ENCODE results near the gene ART3.
"Not testable (repeated sequence)": the region's sequence is repeated elsewhere in the genome, so short reads cannot be mapped to it uniquely, and the experiment has no call there.

The ART3 gene, protein sequence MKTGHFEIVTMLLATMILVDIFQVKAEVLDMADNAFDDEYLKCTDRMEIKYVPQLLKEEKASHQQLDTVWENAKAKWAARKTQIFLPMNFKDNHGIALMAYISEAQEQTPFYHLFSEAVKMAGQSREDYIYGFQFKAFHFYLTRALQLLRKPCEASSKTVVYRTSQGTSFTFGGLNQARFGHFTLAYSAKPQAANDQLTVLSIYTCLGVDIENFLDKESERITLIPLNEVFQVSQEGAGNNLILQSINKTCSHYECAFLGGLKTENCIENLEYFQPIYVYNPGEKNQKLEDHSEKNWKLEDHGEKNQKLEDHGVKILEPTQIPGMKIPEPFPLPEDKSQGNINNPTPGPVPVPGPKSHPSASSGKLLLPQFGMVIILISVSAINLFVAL

DNA sequence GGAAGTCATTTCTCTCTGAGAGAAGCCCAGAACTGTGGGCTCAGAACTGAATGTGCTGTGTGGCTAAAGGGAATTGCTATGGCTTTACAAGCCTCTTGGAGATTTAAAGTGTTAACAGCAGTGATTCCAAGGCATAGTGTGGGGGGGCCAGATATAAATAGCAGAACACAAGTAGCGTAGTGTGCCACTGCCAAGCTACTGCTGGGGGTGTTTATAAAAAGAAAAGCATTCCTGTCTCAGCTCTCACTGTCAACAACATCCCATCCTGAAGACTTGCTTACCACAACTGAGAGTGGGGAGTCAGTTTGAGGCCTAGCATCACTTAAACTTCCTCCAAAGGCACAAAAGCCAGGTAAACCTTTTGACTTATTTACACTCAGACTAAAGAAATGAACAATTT, at the start of gene ART3:
Gene ART3 (plus strand): TSS at position 242 of the 400 bp plus-strand sequence. CDS start 1,181 bp downstream, outside the sequence.
- DNase-seq: no peak

DNA sequence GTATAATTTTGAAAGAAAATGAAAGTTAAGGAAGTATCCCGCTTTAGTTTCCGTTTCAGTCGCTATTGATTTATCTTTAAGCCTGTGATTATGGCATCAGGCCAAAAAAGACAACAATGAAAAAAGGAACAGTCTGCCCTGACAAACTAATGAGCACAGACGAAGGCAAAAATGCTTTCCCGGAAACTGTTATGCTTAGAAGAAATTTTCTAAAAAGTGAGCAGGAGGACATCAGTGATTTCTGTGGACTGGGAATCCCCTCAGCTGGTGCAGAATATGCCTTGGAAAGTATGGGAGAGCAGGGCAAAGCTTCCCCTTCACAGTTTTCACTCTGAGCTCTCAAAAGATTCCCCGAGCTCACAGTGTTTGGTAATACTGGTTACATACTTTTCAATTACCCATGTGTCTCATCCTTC, 46.2 kb upstream of the ART3 start:
- peak; percentile 16 for DNase-seq

DNA sequence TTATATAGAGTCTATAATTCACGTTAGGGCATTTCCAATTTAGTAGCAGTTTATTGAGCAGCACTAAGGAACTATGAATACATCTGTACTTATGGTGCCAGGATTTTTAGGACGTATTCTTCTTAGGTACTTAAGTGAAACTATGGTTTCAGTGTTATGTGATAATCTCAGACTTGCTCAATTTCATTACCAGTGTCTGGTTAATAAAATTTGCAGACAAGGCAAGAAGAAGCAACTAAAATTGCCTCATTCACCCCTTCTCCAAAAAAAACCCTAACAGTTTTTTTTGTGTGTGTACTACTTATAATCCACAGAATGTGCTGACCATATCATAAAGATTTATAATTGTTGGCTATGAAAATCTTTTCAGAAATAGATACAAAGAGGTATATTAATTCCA, 45.2 kb upstream of the ART3 start:
- DNase-seq: no peak

DNA sequence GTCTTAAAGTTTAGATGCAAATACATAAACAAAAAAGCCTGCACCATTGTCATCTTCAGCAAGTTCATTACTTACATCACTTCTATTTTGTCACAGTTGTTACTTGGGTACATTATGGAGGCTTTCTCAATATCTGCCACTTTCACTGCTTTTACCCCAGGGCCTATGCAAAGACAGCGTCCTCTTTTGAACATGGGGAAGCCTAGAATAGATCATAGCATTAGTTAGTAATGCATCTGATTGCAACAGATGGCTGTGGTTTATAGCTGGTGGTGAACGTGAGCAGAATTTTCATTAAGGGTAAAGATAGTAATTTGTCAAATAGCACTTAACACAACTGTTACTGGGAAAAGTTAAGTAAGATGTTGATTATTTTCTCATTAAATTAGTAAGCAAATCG, 39.4 kb upstream of the ART3 start:
- no peak for DNase-seq

DNA sequence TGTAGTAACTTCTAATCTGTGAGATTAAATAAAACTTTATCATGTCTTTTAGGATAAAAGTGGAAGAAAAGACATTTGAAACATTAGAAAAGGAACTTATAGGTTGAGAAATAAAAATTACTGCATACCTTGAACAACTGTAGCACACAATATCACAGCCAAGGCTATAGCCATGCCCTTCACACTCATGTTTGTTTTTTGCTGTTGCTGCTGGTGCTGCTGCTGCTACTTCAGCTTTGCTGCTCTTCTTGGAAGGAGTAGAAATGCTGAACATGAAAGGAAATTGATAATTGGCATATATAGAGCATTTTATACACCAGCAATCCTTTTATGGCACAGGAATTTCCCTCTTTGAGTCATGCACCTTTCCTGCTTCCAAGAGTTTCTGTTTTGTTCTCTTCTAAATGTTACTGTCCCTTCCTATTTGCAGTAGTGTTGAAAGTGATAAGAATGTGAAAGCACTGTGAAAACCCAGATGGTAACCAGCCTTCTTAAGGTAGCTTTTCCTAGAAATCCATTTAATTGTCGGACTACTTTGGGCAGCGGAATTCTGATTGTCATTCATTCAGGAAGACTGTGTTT, 38.6 kb upstream of the ART3 start, which contains the start of gene CXCL11:
Gene CXCL11 (minus strand): TSS at position 272 of the 582 bp plus-strand sequence. CDS start 83 bp downstream, at position 189.
- DNase-seq: no peak

DNA sequence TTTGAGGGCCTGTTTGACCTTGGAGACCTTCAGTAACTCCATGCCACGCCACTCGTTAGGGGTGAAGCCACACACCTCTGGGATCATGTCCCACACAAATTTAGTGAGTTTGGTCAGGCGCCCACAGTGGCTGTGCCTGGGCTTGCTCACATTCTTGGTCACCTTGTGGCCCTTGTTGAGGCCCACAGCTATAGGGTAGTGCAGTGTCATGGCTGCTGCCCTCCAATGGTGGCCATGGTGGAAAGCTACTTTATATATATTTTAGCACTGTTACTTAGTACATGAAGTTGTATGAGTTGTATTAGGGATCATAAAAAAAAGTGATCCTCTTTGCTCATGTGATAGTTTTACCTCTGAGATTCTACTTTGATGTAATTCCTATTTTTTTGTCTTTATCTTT, 37.7 kb upstream of the ART3 start:
- DNase-seq: no peak

DNA sequence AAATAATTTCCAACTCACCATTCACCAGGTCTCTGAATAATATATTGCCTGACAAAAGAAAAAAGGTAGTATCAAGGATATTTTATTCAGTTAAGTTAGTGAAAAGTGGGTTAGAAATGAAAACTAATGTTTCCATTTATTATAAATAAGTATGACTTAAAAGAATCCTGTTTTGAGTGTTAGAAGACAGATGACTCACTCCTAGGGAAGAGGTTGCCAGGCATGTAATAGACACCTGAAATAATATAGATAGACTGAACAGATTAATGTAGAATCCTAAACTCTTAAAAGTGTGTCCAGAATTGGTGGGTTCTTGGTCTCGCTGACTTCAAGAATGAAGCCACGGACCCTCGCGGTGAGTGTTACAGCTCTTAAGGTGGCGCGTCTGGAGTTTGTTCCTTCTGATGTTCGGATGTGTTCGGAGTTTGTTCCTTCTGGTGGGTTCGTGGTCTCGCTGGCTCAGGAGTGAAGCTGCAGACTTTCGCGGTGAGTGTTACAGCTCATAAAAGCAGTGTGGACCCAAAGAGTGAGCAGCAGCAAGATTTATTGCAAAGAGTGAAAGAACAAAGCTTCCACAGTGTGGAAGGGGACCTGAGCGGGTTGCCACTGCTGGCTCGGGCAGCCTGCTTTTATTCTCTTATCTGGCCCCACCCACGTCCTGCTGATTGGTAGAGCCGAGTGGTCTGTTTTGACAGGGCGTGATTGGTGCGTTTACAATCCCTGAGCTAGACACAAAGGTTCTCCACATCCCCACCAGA, 32.1 kb upstream of the ART3 start:
- not testable (repeated sequence) for DNase-seq

DNA sequence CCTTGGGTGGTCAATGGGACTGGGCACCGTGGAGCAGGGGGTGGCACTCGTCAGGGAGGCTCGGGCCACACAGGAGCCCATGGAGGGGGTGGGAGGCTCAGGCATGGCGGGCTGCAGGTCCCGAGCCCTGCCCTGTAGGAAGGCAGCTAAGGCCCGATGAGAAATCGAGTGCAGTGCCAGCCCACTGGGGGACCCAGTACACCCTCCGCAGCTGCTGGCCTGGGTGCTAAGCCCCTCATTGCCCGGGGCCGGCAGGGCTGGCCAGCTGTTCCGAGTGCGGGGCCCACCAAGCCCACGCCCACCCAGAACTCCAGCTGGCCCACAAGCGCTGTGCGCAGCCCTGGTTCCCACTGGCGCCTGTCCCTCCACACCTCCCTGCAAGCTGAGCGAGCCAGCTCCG, 31.2 kb upstream of the ART3 start:
- DNase-seq: not testable (repeated sequence)

DNA sequence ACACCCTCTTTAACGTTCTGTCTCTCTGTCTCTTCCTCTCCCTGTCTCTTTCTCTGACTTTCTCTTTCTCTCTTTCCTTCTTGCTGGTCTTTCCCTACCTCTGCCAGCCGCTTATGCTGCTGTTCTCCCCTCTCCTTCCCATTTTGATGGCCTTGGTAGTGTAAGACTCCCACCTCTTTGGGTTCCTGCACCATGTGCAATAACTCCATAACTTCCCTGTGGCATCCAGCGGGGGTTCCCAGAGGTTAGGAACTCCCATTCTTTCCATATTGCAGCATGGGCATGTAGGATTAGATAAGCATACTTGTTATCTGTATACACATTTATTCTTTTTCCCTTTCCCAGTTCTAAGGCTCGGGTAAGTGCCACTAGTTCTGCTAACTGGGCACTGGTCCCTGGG, 29.8 kb upstream of the ART3 start:
- DNase-seq: not testable (repeated sequence)

DNA sequence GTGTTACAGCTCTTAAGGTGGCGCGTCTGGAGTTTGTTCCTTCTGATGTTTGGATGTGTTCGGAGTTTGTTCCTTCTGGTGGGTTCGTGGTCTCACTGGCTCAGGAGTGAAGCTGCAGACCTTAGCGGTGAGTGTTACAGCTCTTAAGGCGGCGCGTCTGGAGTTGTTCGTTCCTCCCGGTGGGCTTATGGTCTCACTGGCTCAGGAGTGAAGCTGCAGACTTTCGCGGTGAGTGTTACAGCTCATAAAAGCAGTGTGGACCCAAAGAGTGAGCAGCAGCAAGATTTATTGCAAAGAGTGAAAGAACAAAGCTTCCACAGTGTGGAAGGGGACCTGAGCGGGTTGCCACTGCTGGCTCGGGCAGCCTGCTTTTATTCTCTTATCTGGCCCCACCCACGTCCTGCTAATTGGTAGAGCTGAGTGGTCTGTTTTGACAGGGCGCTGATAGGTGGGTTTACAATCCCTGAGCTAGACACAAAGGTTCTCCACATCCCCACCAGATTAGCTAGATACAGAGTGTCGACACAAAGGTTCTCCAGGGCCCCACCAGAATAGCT, 24.6 kb upstream of the ART3 start:
- not testable (repeated sequence) for DNase-seq

DNA sequence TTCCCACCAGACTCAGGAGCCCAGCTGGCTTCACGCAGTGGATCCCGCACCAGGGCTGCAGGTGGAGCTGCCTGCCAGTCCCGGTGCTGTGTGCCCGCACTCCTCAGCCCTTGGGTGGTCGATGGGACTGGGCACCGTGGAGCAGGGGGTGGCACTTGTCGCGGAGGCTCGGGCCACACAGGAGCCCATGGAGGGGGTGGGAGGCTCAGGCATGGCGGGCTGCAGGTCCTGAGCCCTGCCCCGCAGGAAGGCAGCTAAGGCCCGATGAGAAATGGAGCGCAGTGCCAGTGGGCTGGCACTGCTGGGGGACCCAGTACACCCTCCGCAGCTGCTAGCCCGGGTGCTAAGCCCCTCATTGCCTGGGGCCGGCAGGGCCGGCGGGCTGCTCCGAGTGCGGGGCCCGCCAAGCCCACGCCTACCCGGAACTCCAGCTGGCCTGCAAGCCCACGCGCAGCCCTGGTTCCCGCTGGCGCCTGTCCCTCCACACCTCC, 23.9 kb upstream of the ART3 start:
- not testable (repeated sequence) for DNase-seq

DNA sequence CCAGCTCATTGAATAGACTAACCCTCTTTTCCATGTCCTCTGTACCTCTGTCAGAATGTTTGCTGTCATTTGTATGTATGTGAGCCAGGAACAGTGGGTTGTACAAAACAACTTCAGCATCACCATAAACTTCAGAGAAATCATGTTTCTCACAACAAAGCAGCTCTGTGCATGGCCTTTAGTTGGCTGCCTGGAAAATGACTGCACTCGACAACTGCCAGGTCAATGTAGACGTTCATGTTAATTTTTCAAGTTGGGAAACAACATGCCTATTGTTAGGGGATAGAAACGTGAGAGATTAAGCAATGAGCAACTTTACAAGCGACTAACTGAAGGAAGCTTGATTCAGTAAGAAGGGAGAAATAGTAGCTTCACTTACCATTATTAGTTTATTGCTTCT, 20.8 kb upstream of the ART3 start:
- DNase-seq: no peak

DNA sequence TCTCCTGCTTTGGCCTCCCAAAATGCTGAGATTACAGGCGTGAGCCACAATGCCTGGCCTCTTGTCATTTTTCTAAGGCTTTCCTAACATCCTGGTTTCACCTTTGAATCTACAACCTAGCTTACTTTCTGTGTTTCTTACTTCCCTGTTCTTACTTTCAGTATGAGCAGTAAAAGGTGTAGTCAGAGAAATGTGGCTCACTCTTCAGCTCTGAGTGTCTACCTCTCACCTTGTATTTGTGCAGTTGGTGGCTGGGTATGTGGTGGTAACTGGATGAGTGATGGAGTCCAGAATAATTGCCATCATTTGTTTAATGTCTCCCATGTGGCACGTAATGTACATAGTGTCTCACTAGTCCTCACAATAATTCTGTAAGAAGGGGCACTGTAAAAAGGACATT, 19.5 kb upstream of the ART3 start:
- DNase-seq: no peak

DNA sequence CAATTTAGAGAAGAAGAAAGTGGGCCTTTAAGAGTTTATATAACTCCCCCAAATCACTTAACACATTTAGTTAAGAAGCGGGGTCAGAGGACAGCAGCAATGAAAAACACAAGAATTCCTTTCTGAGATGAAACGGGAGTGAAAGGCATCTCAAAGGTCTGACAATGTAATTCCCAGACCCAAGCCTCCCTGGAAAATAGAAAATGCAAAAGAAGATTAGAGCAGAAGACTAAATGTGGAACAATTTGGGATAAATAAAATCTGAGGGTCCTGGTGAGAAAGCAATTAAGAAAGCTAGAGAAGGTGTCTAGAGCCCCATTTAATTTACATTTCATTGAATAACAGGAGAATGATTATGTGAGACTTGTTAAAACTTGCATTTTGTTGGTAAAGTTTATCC, 19.1 kb upstream of the ART3 start:
- no peak for DNase-seq

DNA sequence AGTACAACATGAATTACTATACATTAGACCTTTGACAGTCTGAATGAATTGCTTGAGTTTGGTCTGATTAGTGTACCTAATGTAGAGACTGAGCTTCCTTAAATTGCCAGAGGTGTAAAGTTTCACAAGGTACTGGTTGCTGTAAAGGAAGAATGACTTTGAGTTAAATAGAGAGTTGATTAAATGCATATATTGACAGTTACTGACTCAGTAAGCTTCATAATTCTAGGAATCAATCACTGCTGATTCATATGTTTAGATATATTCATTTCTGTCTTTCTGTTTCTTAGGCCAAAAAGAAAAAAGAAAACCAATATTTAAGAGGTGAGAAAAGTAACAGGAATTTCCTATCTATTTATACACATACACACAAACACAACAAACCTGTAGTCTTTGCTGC, 16.2 kb upstream of the ART3 start:
- no peak for DNase-seq

DNA sequence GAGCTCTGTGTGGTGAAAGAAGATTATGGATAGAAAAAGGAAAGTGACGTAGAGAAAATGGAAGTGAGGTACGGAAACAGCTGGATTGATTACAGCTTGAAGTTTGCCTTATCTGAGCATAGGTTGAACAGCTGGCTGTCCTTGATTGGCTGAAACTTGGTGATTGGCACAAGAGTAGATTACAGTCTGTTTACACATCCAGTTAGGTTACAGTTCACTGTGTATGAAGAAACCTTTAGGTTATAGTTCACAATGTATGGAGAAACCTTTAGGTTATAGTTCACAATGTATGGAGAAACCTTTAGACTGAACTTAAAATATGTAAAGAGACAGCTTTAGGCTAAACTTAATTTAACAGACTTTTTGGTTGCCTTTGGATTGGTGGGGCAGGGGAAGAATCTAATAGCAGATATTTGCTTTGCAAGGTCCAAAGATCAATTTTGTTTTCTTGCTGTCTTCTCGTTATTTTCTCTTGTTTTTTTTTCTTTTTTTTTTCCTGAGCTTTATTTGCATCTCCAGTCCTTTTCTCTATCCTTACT, 15.6 kb upstream of the ART3 start:
- DNase-seq: no peak

DNA sequence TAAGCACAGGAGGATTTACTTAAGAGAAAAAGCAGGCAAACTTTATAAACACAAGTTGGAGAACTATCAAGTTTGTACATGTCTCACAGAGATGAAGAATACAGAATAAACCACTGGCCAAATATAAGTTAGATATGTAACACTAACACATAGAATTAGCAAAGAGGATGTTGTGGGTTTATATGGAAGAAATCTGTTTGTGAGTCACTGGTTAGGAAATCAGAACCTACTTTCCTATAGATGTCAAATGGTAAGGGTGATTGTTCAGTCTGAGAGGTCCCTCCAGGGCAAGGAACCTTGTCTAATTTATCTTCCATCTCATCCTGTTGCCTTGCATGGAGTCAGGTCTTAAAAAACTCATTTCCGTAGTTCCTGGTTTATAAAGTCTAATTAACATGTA, 14.8 kb upstream of the ART3 start:
- DNase-seq: no peak

DNA sequence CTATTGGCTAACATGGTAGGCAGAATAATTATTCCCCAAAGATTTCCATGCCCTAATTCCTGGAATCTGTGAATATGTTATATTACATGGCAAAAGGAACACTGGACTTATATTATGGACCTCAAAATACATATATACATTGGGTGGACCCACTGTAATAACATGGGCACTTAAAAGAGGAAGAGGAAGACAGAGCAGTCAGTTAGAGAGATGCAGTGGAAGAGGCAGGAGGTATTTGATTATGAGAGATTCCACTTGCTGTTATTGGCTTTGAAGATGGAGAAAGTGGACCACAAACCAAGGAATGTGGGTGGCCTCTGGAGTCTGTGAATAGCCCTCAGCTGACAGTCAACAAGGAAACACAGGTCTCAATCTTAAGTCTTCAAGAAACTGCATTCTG, 14.0 kb upstream of the ART3 start:
- DNase-seq: no peak

DNA sequence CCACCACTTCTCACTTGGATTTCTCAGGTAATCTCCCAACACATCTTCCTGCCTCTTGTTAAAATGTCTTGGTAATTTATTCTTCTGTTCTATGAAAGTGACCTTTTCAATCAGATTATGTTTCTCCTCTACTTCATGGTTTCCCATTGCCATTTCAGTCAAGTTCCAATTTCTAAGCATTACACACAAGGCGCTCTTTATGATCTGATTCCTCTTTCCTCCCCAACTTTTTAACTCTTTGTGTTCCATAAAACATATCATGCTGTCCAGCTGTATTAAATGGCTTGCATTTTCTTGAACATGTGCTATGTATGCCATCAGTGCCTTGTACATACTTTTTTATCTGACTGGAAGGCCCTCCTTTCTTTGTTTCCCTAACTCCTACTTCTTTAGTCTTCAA, 13.1 kb upstream of the ART3 start:
- no peak for DNase-seq

DNA sequence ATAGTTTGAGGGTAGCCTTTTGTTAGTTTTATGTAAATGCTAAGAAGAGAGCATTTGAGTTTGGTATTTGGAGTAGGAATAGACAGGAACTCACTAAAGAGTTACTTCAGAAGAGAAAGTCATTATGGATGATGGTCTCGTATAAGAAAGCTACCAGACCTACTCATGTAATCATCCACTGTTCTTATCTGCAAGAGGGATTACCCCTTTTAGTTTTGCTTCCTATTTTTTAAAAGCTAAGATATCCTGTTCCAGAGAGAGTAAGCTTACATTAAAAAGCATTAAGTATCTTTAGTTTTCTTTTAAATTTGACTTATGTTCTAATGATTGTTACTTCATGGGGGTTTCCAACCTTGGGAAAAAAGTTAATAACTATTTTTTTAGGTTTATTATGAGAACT, 12.5 kb upstream of the ART3 start:
- no peak for DNase-seq

DNA sequence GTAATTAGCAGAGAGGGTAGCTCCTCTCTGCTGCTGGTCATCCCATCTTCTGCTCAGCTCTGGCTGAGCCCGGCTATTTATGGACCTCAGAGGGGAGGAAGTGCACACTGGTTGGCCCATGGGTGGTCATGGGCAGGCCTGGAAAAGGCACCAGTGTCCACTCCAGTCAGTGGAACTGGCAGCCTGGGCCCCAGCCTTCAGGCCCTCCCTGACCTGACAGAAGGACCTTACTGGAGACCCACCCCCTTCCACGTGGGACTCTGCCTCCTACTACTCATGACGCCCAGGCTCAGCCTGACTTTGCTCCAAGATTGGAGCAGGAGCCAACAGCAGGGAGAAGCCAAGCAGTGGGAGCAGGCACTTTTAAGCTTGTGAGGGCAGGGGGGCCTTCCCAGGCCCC, 8.0 kb upstream of the ART3 start:
- no peak for DNase-seq

DNA sequence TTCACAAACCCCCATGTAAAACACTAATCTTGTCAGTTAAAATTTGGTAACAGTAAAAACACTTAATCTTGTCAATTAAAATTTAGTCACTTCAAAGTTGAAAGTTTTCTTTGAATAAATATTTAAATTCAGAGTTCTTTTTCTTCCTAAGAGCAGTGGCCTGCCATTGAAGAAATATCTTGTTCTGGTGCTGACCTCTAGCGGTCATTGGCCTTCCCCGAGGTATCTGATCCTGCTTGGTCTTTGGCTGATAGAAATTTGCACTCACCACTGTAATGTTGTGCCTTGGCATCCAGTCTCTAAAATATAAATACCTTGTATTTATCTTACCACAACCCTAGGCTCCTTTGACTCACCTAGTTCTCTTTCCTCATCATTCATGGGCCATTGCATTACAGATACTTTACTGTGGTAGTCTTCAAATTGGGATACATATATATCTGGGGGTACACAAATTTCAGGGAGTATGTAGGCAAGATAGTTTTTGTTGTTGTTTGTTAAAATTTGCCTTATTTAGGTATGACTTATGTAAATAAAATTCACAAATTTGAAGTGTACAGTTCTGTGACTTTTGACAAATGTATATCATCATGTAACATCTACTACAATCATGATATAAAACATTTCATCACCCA, 6.7 kb upstream of the ART3 start:
- peak; percentile 51 for DNase-seq

DNA sequence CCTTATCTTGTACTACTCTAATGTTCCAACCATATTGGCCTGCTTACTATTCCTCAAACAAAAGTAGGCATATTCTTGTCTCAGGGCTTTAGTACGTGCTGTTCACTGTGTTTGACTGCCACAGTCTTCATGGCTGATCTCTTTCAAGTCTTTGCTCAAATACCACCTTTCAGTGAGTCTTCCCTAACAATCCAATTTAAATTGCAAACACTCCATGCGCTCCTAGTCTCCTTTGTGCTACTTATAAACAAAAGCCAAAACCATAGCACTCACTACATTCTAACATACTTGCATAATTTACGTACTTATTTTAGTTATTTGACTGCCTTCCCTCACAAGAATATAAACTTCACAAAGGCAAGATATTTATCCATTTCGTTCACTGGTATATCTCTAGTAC, 1.7 kb upstream of the ART3 start:
- no peak for DNase-seq
